ENCODE results near the gene TFF1.

Gene TFF1

GRCh38 chr21:42400525-42400924, 34.2 kb upstream of the TFF1 start:
- Histone ChIP-seq H3K27me3 (ENCODE audit: control insufficient read depth in 1 of 2, insufficient read depth in 2 of 2, low read length in 2 of 2) (no peaks in the 10 kb centered on the region), H3K36me3 (ENCODE audit: control insufficient read depth in 1 of 2, insufficient read depth in 2 of 2, low read length in 2 of 2) (no peaks in the 10 kb centered on the region), H3K4me1 (ENCODE audit: control insufficient read depth in 1 of 2, insufficient read depth in 2 of 2, low read length in 2 of 2) (peaks cover 5 to 9% of the 10 kb centered on the region in 2 donors), H3K9ac (ENCODE audit: low read depth in 1 of 2, low read length in 2 of 2) (no peak overlapping the region), H3K27ac (ENCODE audit: low read depth, low read length) (no peak overlapping the region), H3K9me3 (ENCODE audit: control insufficient read depth in 1 of 2, low read length in 2 of 2) (no peaks in the 10 kb centered on the region), H3K4me3 (ENCODE audit: low read depth in 1 of 2, low read length in 2 of 2) (no peak overlapping the region)

GRCh38 chr21:42398436-42399028, 32.2 kb upstream of the TFF1 start:
- Histone ChIP-seq H3K27ac (ENCODE audit: low read depth, low read length) (no peak overlapping the region), H3K4me3 (ENCODE audit: low read depth in 1 of 2, low read length in 2 of 2) (no peak overlapping the region), H3K4me1 (ENCODE audit: control insufficient read depth in 1 of 2, insufficient read depth in 2 of 2, low read length in 2 of 2) (peaks cover 5 to 9% of the 10 kb centered on the region in 2 donors), H3K36me3 (ENCODE audit: control insufficient read depth in 1 of 2, insufficient read depth in 2 of 2, low read length in 2 of 2) (no peaks in the 10 kb centered on the region), H3K9me3 (ENCODE audit: control insufficient read depth in 1 of 2, low read length in 2 of 2) (no peaks in the 10 kb centered on the region), H3K27me3 (ENCODE audit: control insufficient read depth in 1 of 2, insufficient read depth in 2 of 2, low read length in 2 of 2) (no peaks in the 10 kb centered on the region), H3K9ac (ENCODE audit: low read depth in 1 of 2, low read length in 2 of 2) (no peak overlapping the region)

- no peak overlapping the region for H3K9ac ChIP-seq (ENCODE audit: low read depth in 1 of 2, low read length in 2 of 2)
- H3K27me3 ChIP-seq (ENCODE audit: control insufficient read depth in 1 of 2, insufficient read depth in 2 of 2, low read length in 2 of 2): no peaks in the 10 kb centered on the region
- no peak overlapping the region for H3K4me3 ChIP-seq (ENCODE audit: low read depth in 1 of 2, low read length in 2 of 2)
- no peaks in the 10 kb centered on the region for H3K36me3 ChIP-seq (ENCODE audit: control insufficient read depth in 1 of 2, insufficient read depth in 2 of 2, low read length in 2 of 2)
- H3K4me1 ChIP-seq (ENCODE audit: control insufficient read depth in 1 of 2, insufficient read depth in 2 of 2, low read length in 2 of 2): peaks cover 5 to 9% of the 10 kb centered on the region in 2 donors
- H3K27ac ChIP-seq (ENCODE audit: low read depth, low read length): no peak overlapping the region
- no peaks in the 10 kb centered on the region for H3K9me3 ChIP-seq (ENCODE audit: control insufficient read depth in 1 of 2, low read length in 2 of 2)
These were observed 31.5 kb upstream of the TFF1 start for GRCh38 chr21:42397746-42398394.

- Histone ChIP-seq H3K9ac (ENCODE audit: low read depth in 1 of 2, low read length in 2 of 2) (no peak overlapping the region), H3K4me3 (ENCODE audit: low read depth in 1 of 2, low read length in 2 of 2) (no peak overlapping the region), H3K9me3 (ENCODE audit: control insufficient read depth in 1 of 2, low read length in 2 of 2) (no peaks in the 10 kb centered on the region), H3K36me3 (ENCODE audit: control insufficient read depth in 1 of 2, insufficient read depth in 2 of 2, low read length in 2 of 2) (no peaks in the 10 kb centered on the region), H3K27me3 (ENCODE audit: control insufficient read depth in 1 of 2, insufficient read depth in 2 of 2, low read length in 2 of 2) (no peaks in the 10 kb centered on the region), H3K4me1 (ENCODE audit: control insufficient read depth in 1 of 2, insufficient read depth in 2 of 2, low read length in 2 of 2) (peaks cover 5 to 7% of the 10 kb centered on the region in 2 donors), H3K27ac (ENCODE audit: low read depth, low read length) (no peak overlapping the region)
These were observed 30.7 kb upstream of the TFF1 start for GRCh38 chr21:42396799-42397745.

DNA sequence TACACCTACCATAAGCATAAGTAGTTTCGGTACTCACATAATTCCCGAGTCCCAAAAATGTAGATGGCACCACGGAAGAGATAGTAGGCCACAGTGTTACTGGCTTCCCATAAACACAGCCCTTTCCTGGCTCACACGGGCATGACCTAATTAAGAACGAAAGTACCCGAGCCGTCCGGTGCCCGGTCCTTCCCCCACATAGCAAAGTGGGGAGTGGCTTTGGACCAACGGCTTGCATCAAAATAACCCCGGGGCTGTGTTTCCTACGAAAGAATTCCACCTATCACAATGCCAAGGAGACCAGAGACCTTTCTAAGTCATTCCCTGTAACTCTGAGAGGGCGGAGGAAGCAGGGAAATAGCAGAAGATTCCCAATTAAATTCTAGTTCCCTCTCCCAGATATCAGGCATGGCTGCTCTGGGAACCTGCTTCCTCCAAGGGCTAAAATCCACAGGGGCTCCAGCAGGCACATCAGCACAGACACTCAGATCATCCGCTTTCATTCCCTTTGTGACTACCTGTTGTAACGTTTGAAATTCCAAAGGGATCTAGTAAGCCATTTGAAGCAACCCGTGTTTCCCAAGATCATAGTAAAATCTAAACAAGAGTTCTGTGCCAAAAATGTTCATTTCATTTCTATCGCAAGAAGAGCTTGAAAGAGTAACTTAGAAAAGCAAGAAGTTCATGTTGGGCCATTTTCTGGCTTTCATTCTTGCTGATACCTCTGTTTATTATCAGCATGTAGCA, 29.7 kb upstream of the TFF1 start, which contains the start of gene TMPRSS3:
Gene TMPRSS3 (minus strand): TSS at position 148 of the 747 bp plus-strand sequence. CDS start 635 bp downstream, outside the sequence.
- H3K4me3 ChIP-seq (ENCODE audit: low read depth in 1 of 2, low read length in 2 of 2): no peak within 1 kb of the TSS
- H3K9me3 ChIP-seq (ENCODE audit: control insufficient read depth in 1 of 2, low read length in 2 of 2): no peaks in the 10 kb centered on the region
- no peaks in the 10 kb centered on the region for H3K36me3 ChIP-seq (ENCODE audit: control insufficient read depth in 1 of 2, insufficient read depth in 2 of 2, low read length in 2 of 2)
- peaks cover 0 to 5% of the 10 kb centered on the region in 2 donors for H3K4me1 ChIP-seq (ENCODE audit: control insufficient read depth in 1 of 2, insufficient read depth in 2 of 2, low read length in 2 of 2)
- no peaks in the 10 kb centered on the region for H3K27me3 ChIP-seq (ENCODE audit: control insufficient read depth in 1 of 2, insufficient read depth in 2 of 2, low read length in 2 of 2)
- H3K9ac ChIP-seq (ENCODE audit: low read depth in 1 of 2, low read length in 2 of 2): no peak within 1 kb of the TSS
- H3K27ac ChIP-seq (ENCODE audit: low read depth, low read length): no peak within 1 kb of the TSS

DNA sequence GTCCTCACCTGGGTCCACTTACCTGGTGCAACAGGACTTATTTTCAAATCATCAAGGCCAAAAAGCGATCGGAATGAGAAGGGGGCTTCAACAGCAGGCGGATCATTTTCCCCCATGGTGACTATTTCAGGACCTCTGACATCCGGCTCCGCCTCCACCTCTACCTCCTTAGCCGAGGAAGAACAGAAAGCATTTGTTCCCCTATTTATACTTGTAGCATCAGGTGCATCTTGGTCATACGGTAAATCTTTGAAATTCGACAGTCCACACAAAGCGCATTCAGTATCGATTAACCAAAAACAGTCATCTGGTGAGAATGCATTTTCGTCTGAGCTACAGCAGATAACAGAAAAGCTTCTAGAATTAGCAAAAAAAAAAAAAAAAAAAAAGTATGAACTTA, 29.0 kb upstream of the TFF1 start:
- Histone ChIP-seq H3K27me3 (ENCODE audit: control insufficient read depth in 1 of 2, insufficient read depth in 2 of 2, low read length in 2 of 2) (no peaks in the 10 kb centered on the region), H3K9ac (ENCODE audit: low read depth in 1 of 2, low read length in 2 of 2) (no peak overlapping the region), H3K4me1 (ENCODE audit: control insufficient read depth in 1 of 2, insufficient read depth in 2 of 2, low read length in 2 of 2) (peaks cover 0 to 5% of the 10 kb centered on the region in 2 donors), H3K4me3 (ENCODE audit: low read depth in 1 of 2, low read length in 2 of 2) (no peak overlapping the region), H3K9me3 (ENCODE audit: control insufficient read depth in 1 of 2, low read length in 2 of 2) (no peaks in the 10 kb centered on the region), H3K27ac (ENCODE audit: low read depth, low read length) (no peak overlapping the region), H3K36me3 (ENCODE audit: control insufficient read depth in 1 of 2, insufficient read depth in 2 of 2, low read length in 2 of 2) (no peaks in the 10 kb centered on the region)

DNA sequence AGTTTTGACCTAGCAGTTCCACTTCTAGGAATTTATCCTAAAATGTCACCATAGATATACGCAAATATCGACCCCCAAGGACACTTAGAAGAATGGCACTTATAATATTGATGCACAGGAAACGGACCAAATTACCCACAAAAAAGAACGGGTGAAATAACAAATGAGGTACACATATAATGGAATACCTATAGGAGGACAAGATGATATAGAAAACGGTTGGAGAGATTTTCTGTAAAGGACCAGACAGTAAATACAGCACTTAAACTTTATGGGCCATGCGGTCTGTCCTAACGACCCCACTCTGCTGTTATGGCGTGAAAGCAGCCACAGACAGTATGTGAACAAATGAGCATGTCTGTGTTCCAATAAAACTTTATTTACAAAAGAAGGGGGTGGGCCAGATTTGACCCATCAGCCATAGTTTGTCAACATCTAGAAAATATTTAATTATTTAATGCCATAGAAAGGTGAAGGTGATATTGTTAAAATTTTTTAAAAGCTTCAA, 27.2 kb upstream of the TFF1 start:
- no peaks in the 10 kb centered on the region for H3K36me3 ChIP-seq (ENCODE audit: control insufficient read depth in 1 of 2, insufficient read depth in 2 of 2, low read length in 2 of 2)
- no peak overlapping the region for H3K9ac ChIP-seq (ENCODE audit: low read depth in 1 of 2, low read length in 2 of 2)
- no peaks in the 10 kb centered on the region for H3K9me3 ChIP-seq (ENCODE audit: control insufficient read depth in 1 of 2, low read length in 2 of 2)
- no peak overlapping the region for H3K4me3 ChIP-seq (ENCODE audit: low read depth in 1 of 2, low read length in 2 of 2)
- H3K27ac ChIP-seq (ENCODE audit: low read depth, low read length): no peak overlapping the region
- no peaks in the 10 kb centered on the region for H3K27me3 ChIP-seq (ENCODE audit: control insufficient read depth in 1 of 2, insufficient read depth in 2 of 2, low read length in 2 of 2)
- peaks cover 13 to 17% of the 10 kb centered on the region in 2 donors for H3K4me1 ChIP-seq (ENCODE audit: control insufficient read depth in 1 of 2, insufficient read depth in 2 of 2, low read length in 2 of 2)

- H3K4me3 ChIP-seq (ENCODE audit: low read depth in 1 of 2, low read length in 2 of 2): no peak overlapping the region
- no peak overlapping the region for H3K9ac ChIP-seq (ENCODE audit: low read depth in 1 of 2, low read length in 2 of 2)
- no peak overlapping the region for H3K27ac ChIP-seq (ENCODE audit: low read depth, low read length)
- no peaks in the 10 kb centered on the region for H3K27me3 ChIP-seq (ENCODE audit: control insufficient read depth in 1 of 2, insufficient read depth in 2 of 2, low read length in 2 of 2)
- H3K9me3 ChIP-seq (ENCODE audit: control insufficient read depth in 1 of 2, low read length in 2 of 2): no peaks in the 10 kb centered on the region
- H3K36me3 ChIP-seq (ENCODE audit: control insufficient read depth in 1 of 2, insufficient read depth in 2 of 2, low read length in 2 of 2): no peaks in the 10 kb centered on the region
- H3K4me1 ChIP-seq (ENCODE audit: control insufficient read depth in 1 of 2, insufficient read depth in 2 of 2, low read length in 2 of 2): peaks cover 19% of the 10 kb centered on the region in 2 donors
These were observed 26.6 kb upstream of the TFF1 start for GRCh38 chr21:42392731-42393442.

GRCh38 chr21:42391297-42391696, 25.0 kb upstream of the TFF1 start:
- Histone ChIP-seq H3K9ac (ENCODE audit: low read depth in 1 of 2, low read length in 2 of 2) (no peak overlapping the region), H3K4me1 (ENCODE audit: control insufficient read depth in 1 of 2, insufficient read depth in 2 of 2, low read length in 2 of 2) (peaks cover 33% of the 10 kb centered on the region in 2 donors), H3K36me3 (ENCODE audit: control insufficient read depth in 1 of 2, insufficient read depth in 2 of 2, low read length in 2 of 2) (no peaks in the 10 kb centered on the region), H3K4me3 (ENCODE audit: low read depth in 1 of 2, low read length in 2 of 2) (no peak overlapping the region), H3K27me3 (ENCODE audit: control insufficient read depth in 1 of 2, insufficient read depth in 2 of 2, low read length in 2 of 2) (no peaks in the 10 kb centered on the region), H3K27ac (ENCODE audit: low read depth, low read length) (no peak overlapping the region), H3K9me3 (ENCODE audit: control insufficient read depth in 1 of 2, low read length in 2 of 2) (no peaks in the 10 kb centered on the region)

Data from duodenal mucosa (tissue), 2 donors.